HepG2 (cell line): ENCODE data around the gene KRT1. TPM values are rescaled to one million over a fixed set of nuclear protein-coding genes. Genes with fewer than 3 reads are reported as not detected.
A peak's percentile ranks its signal among the peaks of the same experiment; 100 is the strongest.

Experiments
- ATAC-seq: fragments of 200-7000 bp; cut with Tn5 transposase; 3 replicates; pipeline ENCODE4 v1.9.1; 2020; ENCODE audit warnings: mild to moderate bottlenecking, moderate library complexity
- BruUV-seq: library from RNA; stranded (reverse); fragments of 400-500 nt; replicated peaks from 2 replicates; lab custom pipeline; 2021; lab: Mats Ljungman, UMichigan
- CTCF ChIA-PET: fragments of 300-600 bp; formaldehyde crosslinking; extraction: SDS; loops from one replicate; lab custom pipeline; 2021; ENCODE audit warnings: low total read pairs, inconsistent platforms, low intra/inter-chr PET ratio; lab: Yijun Ruan, JAX
- POLR2A ChIA-PET: fragments of 350-600 bp; sonication (Branson Sonifier 250); formaldehyde crosslinking; loops from one replicate; lab custom pipeline; 2020; ENCODE audit warnings: antibody characterized with exemption, inconsistent platforms; lab: Yijun Ruan, JAX
- DNase-seq: peaks from one replicate; pipeline ENCODE4 v3.0.0-alpha.2; 2015; ENCODE audit warnings: low spot score
- FAIRE-seq: peaks from 3 replicates; lab custom pipeline; 2011; peaks lifted over from hg19 to GRCh38; lab: Jason Lieb, UNC
- H2AFZ ChIP-seq: one replicate; pipeline ENCODE4 v1.6.1; 2011; ENCODE audit warnings: low read length, inconsistent platforms
- H3K27ac ChIP-seq: fragments of 300-600 bp; 3 replicates; pipeline ENCODE4 v1.8.0; 2011; ENCODE audit warnings: mixed run types, mild to moderate bottlenecking, mixed read lengths, low read length, inconsistent platforms; ENCODE audit not compliant: insufficient read depth; ENCODE audit errors: extremely low read length
- H3K27me3 ChIP-seq, 2 experiments: fragments of 200-600 bp in 1 of 2; 2 replicates in 1 of 2; 3 replicates in 1 of 2; pipeline versions ENCODE4 v1.6.0 to v1.8.0; 2011; ENCODE audit warnings: low read length in 2 of 2, mild to moderate bottlenecking in 2 of 2, moderate library complexity in 2 of 2, inconsistent platforms in 1 of 2; ENCODE audit not compliant: insufficient read depth in 2 of 2, control insufficient read depth in 1 of 2
- H3K36me3 ChIP-seq, 2 experiments: fragments of 200-600 bp in 1 of 2; replicated peaks in 1 of 2; 2 replicates in 1 of 2; 3 replicates in 1 of 2; pipeline versions ENCODE4 v1.5.1 to v1.8.0; 2011; ENCODE audit warnings: low read length in 2 of 2, inconsistent platforms in 1 of 2; ENCODE audit not compliant: insufficient read depth in 2 of 2, control insufficient read depth in 1 of 2
- H3K4me1 ChIP-seq: 2 replicates; pipeline ENCODE4 v1.5.1; 2012; ENCODE audit warnings: low read length, inconsistent platforms; ENCODE audit not compliant: insufficient read depth
- H3K4me2 ChIP-seq: 2 replicates; pipeline ENCODE4 v1.6.0; 2011; ENCODE audit warnings: low read depth, low read length, inconsistent platforms
- H3K4me3 ChIP-seq, 3 experiments: fragments of 200-600 bp in 1 of 3; sonication (generic), shearing (Covaris generic) in 1 of 3; replicated peaks in 1 of 3; 2 replicates each; pipeline ENCODE4 v1.5.1; 2011 to 2016; ENCODE audit warnings: low read length in 3 of 3, inconsistent platforms in 2 of 3, low read depth in 2 of 3, mild to moderate bottlenecking in 2 of 3, control low read depth in 1 of 3, mixed read lengths in 1 of 3; ENCODE audit not compliant: insufficient read depth in 1 of 3
- H3K79me2 ChIP-seq: one replicate; pipeline ENCODE4 v1.6.1; 2011; ENCODE audit warnings: low read length, inconsistent platforms; ENCODE audit not compliant: insufficient read depth
- H3K9ac ChIP-seq: 2 replicates; pipeline ENCODE4 v1.6.0; 2011; ENCODE audit warnings: mild to moderate bottlenecking, low read depth, low read length, inconsistent platforms; ENCODE audit not compliant: insufficient read depth
- H3K9me3 ChIP-seq: 2 replicates; pipeline ENCODE4 v1.5.1; 2012; ENCODE audit warnings: mild to moderate bottlenecking, low read length
- H4K20me1 ChIP-seq: 2 replicates; pipeline ENCODE4 v1.6.0; 2011; ENCODE audit warnings: inconsistent platforms, mild to moderate bottlenecking, low read length, moderate library complexity; ENCODE audit not compliant: insufficient read depth
- BORCS8-MEF2B ChIP-seq: sonication (generic); formaldehyde crosslinking; IDR thresholded peaks from 2 replicates; pipeline ENCODE4 v1.8.0; 2022; ENCODE audit warnings: mild to moderate bottlenecking, missing genetic modification reagents
- HHEX ChIP-seq: IDR thresholded peaks from 2 replicates; pipeline ENCODE4 v1.6.1; 2016; ENCODE audit warnings: control low read depth
- NFE2L2 ChIP-seq: fragments of 150-350 bp; IDR thresholded peaks from 2 replicates; pipeline ENCODE4 v1.6.1; 2014; ENCODE audit warnings: low read length
- ZNF7 ChIP-seq: IDR thresholded peaks from 2 replicates; pipeline ENCODE4 v1.6.1; 2016; ENCODE audit warnings: missing biosample characterization, missing genetic modification reagents
- ZZZ3 ChIP-seq: sonication (generic); formaldehyde crosslinking; IDR thresholded peaks from 2 replicates; pipeline ENCODE4 v1.4.0; 2020; ENCODE audit warnings: missing genetic modification reagents, mild to moderate bottlenecking, borderline replicate concordance
- WGBS: methylation state at CpG from one replicate; pipeline ENCODE4 v1.1.6; 2017; ENCODE audit warnings: low lambda C conversion rate; 5-methylcytosine and 5-hydroxymethylcytosine counted together
- in situ Hi-C: cut with HindIII; loops from 2 replicates; pipeline ENCODE4 v1.10.0; 2017; ENCODE audit warnings: low pct_unique_long_range_greater_than_20kb; ENCODE audit not compliant: extremely low pct_ligation_motif_present
- intact Hi-C: fragments of 100-400 bp; cut with micrococcal nuclease; formaldehyde crosslinking; loops from one replicate; pipeline ENCODE4 v1.10.0; 2022; ENCODE audit not compliant: unreplicated experiment
- polyA plus RNA-seq, 8 experiments: library from polyadenylated mRNA; depleted of rRNA in 3 of 8; stranded (reverse) in 7 of 8; unstranded in 1 of 8; fragments of >200 nt; fragmentation: Illumina TruSeq in 4 of 8; extraction: Trizol in 4 of 8; gene quantifications; 2 replicates each; pipeline versions ENCODE4 v1.2.1 to v1.2.3, GENCODE V29; 2011 to 2016; ENCODE audit warnings: low read depth in 4 of 8, missing spikeins in 1 of 8, mixed read lengths in 1 of 8; ENCODE audit not compliant: insufficient read depth in 1 of 8
- total RNA-seq, 5 experiments: library from RNA; depleted of rRNA; stranded (reverse); fragments of >200 nt; fragmentation: Illumina TruSeq; extraction: Trizol; gene quantifications; 2 replicates each; pipeline ENCODE4 v1.2.3, GENCODE V29; 2016; ENCODE audit warnings: low read depth in 1 of 5
- TF ChIP-seq, protein P1 (sequence below): sonication (generic); formaldehyde crosslinking; IDR thresholded peaks from 2 replicates; pipeline ENCODE4 v1.9.0; 2022; ENCODE audit warnings: missing genetic modification reagents, mild to moderate bottlenecking, borderline replicate concordance
- TF ChIP-seq, protein P2 (sequence below): sonication (generic); formaldehyde crosslinking; IDR thresholded peaks from 2 replicates; pipeline ENCODE4 v1.5.0; 2020; ENCODE audit warnings: missing genetic modification reagents
- TF ChIP-seq, protein P3 (sequence below): sonication (generic); formaldehyde crosslinking; IDR thresholded peaks from 2 replicates; pipeline ENCODE4 v1.5.0; 2020; ENCODE audit warnings: missing genetic modification reagents, mild to moderate bottlenecking, borderline replicate concordance
- TF ChIP-seq, protein P4 (sequence below): sonication (generic); formaldehyde crosslinking; IDR thresholded peaks from 2 replicates; pipeline ENCODE4 v1.5.1; 2020; ENCODE audit warnings: missing genetic modification reagents, mild to moderate bottlenecking, borderline replicate concordance
- TF ChIP-seq, protein P5 (sequence below): sonication (generic); formaldehyde crosslinking; IDR thresholded peaks from 2 replicates; pipeline ENCODE4 v1.8.0; 2022; ENCODE audit warnings: low read depth, missing genetic modification reagents

The KRT1 gene
- total and polyA plus RNA-seq, 2 of the 13 experiments (the other 11 are each of a cell fraction or from before 2014, with no cell fraction given) = not detected

DNA sequence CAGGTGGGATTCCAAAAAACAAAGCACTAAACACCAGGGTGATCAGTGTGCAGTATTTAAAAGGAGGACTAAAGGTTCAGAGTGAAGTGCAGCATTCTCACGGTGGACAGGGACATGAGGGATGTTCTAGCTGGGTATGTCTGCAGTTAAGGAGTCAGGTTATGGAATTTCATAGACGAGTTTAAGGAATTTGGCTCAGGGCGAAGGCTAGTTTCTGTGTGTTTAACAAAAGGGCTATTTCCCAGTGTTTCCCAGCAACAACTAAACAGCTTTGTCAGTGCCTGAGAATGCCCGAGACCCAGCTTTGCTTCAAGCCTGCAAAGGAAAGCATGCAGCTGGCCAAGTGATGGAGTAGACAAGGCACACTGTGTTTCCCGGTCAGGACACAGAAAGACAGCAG is 7.0 kb downstream of the KRT1 start:
- Histone ChIP-seq H3K79me2 (no peaks in the 10 kb centered on the region), H3K27ac (no peak overlapping the region), H3K9me3 (no peaks in the 10 kb centered on the region), H3K4me1 (no peaks in the 10 kb centered on the region), H3K27me3 (peaks cover 0 to 19% of the 10 kb centered on the region in 2 experiments; a peak in 1 of 5 replicates), H3K36me3 (no peaks in the 10 kb centered on the region), H3K9ac (no peak overlapping the region), H2AFZ (no peak overlapping the region), H4K20me1 (no peaks in the 10 kb centered on the region), H3K4me3 (no peak overlapping the region), H3K4me2 (no peak overlapping the region)
- 20% methylated on average over 5 of the region's 5 CpGs for WGBS
- BruUV-seq = no TSS peak
- no peak for ATAC-seq
- no peak for FAIRE-seq
- in situ Hi-C loops = no loop called here
- POLR2A ChIA-PET = no interaction called here
- no peak for DNase-seq
- intact Hi-C loops = no loop called here
- CTCF ChIA-PET = no interaction called here
- TF ChIP-seq, protein P1, sequence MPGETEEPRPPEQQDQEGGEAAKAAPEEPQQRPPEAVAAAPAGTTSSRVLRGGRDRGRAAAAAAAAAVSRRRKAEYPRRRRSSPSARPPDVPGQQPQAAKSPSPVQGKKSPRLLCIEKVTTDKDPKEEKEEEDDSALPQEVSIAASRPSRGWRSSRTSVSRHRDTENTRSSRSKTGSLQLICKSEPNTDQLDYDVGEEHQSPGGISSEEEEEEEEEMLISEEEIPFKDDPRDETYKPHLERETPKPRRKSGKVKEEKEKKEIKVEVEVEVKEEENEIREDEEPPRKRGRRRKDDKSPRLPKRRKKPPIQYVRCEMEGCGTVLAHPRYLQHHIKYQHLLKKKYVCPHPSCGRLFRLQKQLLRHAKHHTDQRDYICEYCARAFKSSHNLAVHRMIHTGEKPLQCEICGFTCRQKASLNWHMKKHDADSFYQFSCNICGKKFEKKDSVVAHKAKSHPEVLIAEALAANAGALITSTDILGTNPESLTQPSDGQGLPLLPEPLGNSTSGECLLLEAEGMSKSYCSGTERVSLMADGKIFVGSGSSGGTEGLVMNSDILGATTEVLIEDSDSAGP (CRISPR knock-in tag) = no peak
- TF ChIP-seq ZNF7 = no peak

DNA sequence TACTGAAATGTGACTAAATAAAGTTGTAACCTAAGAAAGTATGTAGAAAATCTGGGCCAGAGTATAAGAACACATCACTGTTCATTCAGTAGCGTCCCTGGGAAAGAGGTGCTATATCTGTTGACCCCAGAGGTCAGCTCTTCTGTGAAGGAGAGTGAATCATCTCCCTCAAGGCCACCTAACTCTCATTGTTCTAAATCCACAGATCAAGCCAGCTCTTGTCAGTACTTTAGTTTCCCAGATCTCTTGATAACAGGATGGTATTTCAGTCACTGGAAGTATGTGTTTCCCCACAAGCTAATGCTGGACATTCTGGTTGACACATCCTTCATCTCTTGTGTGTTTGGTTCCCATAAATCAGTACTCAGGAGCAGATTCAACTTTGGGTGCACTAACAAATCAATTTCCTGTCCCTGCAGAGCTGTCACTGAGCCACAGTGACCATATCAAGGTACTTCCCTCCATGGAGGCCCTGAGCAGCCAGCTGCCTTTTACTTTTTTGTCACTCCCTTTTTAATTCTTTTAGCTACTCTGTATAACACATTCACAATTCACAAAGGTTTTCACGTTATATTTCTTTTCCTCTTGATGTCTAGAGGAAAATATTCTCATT is 7.8 kb downstream of the KRT1 start:
- no peaks in the 10 kb centered on the region for H3K36me3 ChIP-seq
- DNase-seq (peak; percentile 17), FAIRE-seq (no peak), ATAC-seq (no peak)
- peaks cover 0 to 19% of the 10 kb centered on the region in 2 experiments; a peak in 1 of 5 replicates for H3K27me3 ChIP-seq
- no peaks in the 10 kb centered on the region for H3K9me3 ChIP-seq
- no peak overlapping the region for H3K27ac ChIP-seq
- ChIA-PET POLR2A (no interaction called here), CTCF (no interaction called here)
- H3K4me2 ChIP-seq = no peak overlapping the region
- in situ Hi-C loops = no loop called here
- TF ChIP-seq, protein P2, sequence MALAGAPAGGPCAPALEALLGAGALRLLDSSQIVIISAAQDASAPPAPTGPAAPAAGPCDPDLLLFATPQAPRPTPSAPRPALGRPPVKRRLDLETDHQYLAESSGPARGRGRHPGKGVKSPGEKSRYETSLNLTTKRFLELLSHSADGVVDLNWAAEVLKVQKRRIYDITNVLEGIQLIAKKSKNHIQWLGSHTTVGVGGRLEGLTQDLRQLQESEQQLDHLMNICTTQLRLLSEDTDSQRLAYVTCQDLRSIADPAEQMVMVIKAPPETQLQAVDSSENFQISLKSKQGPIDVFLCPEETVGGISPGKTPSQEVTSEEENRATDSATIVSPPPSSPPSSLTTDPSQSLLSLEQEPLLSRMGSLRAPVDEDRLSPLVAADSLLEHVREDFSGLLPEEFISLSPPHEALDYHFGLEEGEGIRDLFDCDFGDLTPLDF = no peak
- TF ChIP-seq HHEX (CRISPR knock-in tag) (no peak), BORCS8-MEF2B (CRISPR knock-in tag) (no peak), NFE2L2 (no peak), ZZZ3 (no peak)
- TF ChIP-seq, protein P3, sequence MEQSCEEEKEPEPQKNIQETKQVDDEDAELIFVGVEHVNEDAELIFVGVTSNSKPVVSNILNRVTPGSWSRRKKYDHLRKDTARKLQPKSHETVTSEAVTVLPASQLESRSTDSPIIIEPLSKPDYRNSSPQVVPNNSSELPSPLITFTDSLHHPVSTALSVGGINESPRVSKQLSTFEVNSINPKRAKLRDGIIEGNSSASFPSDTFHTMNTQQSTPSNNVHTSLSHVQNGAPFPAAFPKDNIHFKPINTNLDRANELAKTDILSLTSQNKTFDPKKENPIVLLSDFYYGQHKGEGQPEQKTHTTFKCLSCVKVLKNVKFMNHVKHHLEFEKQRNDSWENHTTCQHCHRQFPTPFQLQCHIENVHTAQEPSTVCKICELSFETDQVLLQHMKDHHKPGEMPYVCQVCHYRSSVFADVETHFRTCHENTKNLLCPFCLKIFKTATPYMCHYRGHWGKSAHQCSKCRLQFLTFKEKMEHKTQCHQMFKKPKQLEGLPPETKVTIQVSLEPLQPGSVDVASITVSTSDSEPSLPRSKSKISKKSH = no peak
- TF ChIP-seq, protein P4, sequence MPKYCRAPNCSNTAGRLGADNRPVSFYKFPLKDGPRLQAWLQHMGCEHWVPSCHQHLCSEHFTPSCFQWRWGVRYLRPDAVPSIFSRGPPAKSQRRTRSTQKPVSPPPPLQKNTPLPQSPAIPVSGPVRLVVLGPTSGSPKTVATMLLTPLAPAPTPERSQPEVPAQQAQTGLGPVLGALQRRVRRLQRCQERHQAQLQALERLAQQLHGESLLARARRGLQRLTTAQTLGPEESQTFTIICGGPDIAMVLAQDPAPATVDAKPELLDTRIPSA = no peak
- TF ChIP-seq, protein P5, sequence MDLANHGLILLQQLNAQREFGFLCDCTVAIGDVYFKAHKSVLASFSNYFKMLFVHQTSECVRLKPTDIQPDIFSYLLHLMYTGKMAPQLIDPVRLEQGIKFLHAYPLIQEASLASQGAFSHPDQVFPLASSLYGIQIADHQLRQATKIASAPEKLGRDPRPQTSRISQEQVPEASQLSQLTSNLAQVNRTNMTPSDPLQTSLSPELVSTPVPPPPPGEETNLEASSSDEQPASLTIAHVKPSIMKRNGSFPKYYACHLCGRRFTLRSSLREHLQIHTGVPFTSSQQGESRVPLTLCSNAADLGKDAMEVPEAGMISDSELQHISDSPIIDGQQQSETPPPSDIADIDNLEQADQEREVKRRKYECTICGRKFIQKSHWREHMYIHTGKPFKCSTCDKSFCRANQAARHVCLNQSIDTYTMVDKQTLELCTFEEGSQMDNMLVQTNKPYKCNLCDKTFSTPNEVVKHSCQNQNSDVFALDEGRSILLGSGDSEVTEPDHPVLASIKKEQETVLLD (CRISPR knock-in tag) = no peak
- no peak overlapping the region for H3K4me3 ChIP-seq
- no TSS peak for BruUV-seq
- no peaks in the 10 kb centered on the region for H4K20me1 ChIP-seq
- intact Hi-C loops = no loop called here
- no peak overlapping the region for H2AFZ ChIP-seq
- H3K79me2 ChIP-seq = no peaks in the 10 kb centered on the region
- whole genome bisulfite sequencing = 0% methylated on average over 2 of the region's 2 CpGs
- no peaks in the 10 kb centered on the region for H3K4me1 ChIP-seq
- H3K9ac ChIP-seq = no peak overlapping the region
